Neural progenitor cell (in vitro differentiated cells): ENCODE measurements around the gene GLIPR1.

Experiments
- CTCF ChIP-seq: fragments of 200-600 bp; sonication (generic); IDR thresholded peaks from 2 replicates; pipeline ENCODE4 v1.5.1; 2017; ENCODE audit warnings: antibody characterized with exemption, mild to moderate bottlenecking
- EZH2phosphoT487 ChIP-seq: fragments of 200-600 bp; sonication (generic); IDR thresholded peaks from 2 replicates; pipeline ENCODE4 v1.6.1; 2017; ENCODE audit warnings: antibody characterized with exemption

GRCh38 chr12:75474116-75474515 is 6.4 kb upstream of the GLIPR1 start:
- TF ChIP-seq EZH2phosphoT487 (no peak), CTCF (no peak)
